Muscle layer of colon (tissue), 2 donors: ENCODE data around the gene RAD51B.

Source experiments
- H3K27ac ChIP-seq: one replicate; pipeline ENCODE4 v1.7.0; 2013; ENCODE audit warnings: low read depth, mild to moderate bottlenecking, low read length, moderate library complexity
- H3K27me3 ChIP-seq, 2 donors: one replicate each; pipeline ENCODE4 v1.7.0; 2013; ENCODE audit warnings: low read length in 2 of 2, mild to moderate bottlenecking in 2 of 2; ENCODE audit not compliant: insufficient read depth in 2 of 2, control insufficient read depth in 1 of 2
- H3K36me3 ChIP-seq: one replicate; pipeline ENCODE4 v1.7.0; 2013; ENCODE audit warnings: mild to moderate bottlenecking, low read length; ENCODE audit not compliant: insufficient read depth
- H3K4me1 ChIP-seq: one replicate; pipeline ENCODE4 v1.7.0; 2013; ENCODE audit warnings: mild to moderate bottlenecking, low read length; ENCODE audit not compliant: insufficient read depth
- H3K4me3 ChIP-seq, 2 donors: one replicate each; pipeline ENCODE4 v1.7.0; 2013; ENCODE audit warnings: low read length in 2 of 2, low read depth in 1 of 2, mild to moderate bottlenecking in 1 of 2, moderate library complexity in 1 of 2
- H3K9ac ChIP-seq: one replicate; pipeline ENCODE4 v1.7.0; 2013; ENCODE audit warnings: low read length
- H3K9me3 ChIP-seq: one replicate; pipeline ENCODE4 v1.7.0; 2013; ENCODE audit warnings: mild to moderate bottlenecking, low read length
- donor health status: abdominal sarcoma.
- donor health status: Adenocarcinoma of cecum.

Gene RAD51B

DNA sequence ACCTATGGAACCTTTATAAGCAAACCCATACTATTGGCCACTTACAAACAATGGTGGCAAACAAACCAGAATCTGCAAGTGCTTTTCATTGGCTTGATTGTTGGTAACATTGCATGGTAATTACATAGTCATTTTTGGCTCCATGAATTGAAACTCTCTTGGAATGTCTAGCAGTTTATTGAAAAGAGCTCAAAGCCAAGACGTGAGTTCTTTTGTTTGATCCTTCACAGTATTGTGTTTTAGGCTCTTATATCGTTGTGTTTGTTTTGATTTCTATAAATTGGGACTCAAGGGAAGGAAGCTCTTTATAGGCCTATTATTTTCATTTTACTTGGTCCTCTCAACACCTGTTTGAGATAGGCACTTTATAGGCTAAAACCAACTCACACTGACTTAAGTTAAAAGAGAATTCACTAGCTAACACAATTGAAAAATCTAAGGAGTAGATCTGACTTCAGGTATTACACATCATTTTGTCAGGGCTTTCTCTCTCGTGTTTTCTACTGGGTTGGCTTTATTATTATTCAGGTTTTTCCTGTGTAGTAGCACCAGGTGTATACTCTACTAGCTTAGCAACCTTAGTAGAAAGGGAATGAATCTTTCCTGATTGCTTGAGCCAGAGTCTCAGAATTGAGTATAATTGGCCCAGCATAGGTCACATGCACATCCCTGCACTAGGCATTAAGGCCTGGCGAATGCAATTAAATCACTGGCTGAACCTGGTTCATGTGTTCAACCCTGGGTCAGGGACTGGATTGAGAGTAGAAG lies 341.4 kb downstream of the RAD51B start:
- Histone ChIP-seq H3K27ac (peak overlapping the region; percentile 71), H3K27me3 (no peaks in the 10 kb centered on the region), H3K4me3 (no peak overlapping the region), H3K36me3 (no peaks in the 10 kb centered on the region), H3K9ac (no peak overlapping the region), H3K4me1 (peaks cover 78% of the 10 kb centered on the region), H3K9me3 (no peaks in the 10 kb centered on the region)

DNA sequence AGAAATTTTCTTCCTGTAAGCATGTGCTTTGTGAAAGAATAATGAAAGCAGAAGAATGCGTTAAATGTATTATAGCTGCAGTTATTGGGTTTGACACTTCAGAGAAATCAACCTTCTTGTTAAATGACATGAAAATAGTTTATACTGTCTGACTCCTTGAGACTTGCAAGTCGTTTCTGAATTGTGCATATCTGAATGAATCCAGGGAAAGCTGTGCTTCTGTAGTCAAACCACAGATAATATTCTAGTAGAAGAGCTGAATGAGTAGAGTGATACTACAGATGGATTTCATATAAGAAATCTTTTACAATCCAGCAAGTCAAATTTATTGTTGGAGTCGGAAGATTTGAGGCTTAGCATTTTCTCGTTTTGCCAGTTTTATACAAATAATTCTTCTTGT lies 343.3 kb downstream of the RAD51B start:
- Histone ChIP-seq H3K9ac (no peak overlapping the region), H3K9me3 (no peaks in the 10 kb centered on the region), H3K27ac (peak overlapping the region; percentile 7), H3K27me3 (no peaks in the 10 kb centered on the region), H3K4me3 (no peak overlapping the region), H3K36me3 (no peaks in the 10 kb centered on the region), H3K4me1 (peaks cover 78% of the 10 kb centered on the region)

DNA sequence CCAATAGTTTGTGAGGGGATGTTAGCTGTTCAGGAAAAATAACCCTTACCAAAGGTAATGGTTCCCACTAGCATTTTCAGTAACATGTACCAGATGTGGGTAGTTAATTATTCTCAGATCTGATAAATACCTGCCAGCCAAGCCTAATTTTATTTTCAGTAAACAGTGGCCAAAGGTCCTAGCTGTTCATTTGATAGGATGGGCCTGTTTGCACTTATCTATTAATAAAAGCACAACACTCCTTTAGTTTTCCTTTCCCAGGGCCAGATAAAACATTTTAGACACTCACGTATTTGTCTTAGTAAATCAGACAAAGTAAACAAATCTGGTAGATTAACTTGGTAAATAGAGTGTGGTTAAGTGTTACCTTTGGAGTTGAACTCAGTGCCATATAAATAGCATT lies 345.1 kb downstream of the RAD51B start:
- Histone ChIP-seq H3K27ac (peak overlapping the region; percentile 69), H3K9me3 (no peaks in the 10 kb centered on the region), H3K9ac (no peak overlapping the region), H3K4me3 (no peak overlapping the region), H3K4me1 (peaks cover 81% of the 10 kb centered on the region), H3K27me3 (no peaks in the 10 kb centered on the region), H3K36me3 (no peaks in the 10 kb centered on the region)

DNA sequence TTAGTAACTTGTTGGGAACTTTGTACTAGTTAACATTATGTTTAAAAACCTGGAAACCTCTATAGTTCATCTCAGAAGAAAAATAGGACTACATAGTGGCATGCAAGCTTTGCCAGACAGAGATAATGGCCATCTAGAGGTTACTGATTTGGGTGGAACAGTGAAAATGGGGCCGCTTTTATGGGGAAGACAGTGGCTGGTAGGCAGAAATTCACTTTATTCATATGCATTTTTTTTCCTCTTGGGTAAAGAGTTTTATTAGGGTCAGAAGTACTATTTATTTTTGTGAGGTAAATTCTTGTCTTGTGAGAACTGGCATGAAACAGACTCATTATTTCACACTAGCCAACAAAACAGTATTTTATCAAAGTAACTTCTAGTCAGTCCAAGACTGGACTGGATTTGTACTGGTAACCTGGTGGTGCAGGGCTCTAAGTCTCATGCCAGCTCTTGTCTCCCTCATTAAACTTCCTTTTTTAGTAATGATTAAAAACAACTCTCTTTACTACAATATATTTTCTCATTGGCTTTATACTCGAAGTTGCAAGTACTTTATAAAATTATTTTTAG lies 345.8 kb downstream of the RAD51B start:
- peaks cover 79% of the 10 kb centered on the region for H3K4me1 ChIP-seq
- no peak overlapping the region for H3K9ac ChIP-seq
- no peak overlapping the region for H3K4me3 ChIP-seq
- no peaks in the 10 kb centered on the region for H3K27me3 ChIP-seq
- H3K36me3 ChIP-seq = no peaks in the 10 kb centered on the region
- H3K27ac ChIP-seq = peak overlapping the region; percentile 69
- H3K9me3 ChIP-seq = no peaks in the 10 kb centered on the region

DNA sequence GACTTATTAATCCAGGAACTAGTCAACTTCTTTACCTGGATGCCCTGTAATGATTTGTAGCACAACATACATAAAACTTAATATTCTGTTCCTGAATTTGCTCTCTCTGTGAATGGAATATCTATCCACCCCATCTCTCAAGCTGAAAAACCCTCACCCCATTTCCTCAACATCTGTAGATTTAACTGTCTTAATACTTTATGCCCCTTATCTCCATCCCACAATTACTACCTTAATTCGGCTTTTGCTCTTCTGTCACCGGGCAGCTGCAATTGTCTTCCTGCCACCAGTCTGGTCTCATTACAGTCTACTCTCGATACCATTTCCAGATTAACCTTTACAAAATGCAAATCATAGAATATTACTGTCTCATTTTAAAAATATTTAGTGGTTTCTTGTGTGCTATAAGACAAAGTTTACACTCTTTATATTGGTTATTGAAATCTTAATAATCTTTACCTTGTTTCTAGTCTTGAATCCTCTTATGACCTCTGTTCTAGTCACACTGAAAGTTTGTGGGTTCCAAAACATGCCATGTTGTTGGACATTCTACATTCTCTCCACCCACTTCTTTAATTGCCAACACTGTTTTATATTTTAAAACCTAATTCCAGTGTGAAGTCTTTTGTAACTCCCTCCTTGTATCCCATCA lies 347.3 kb downstream of the RAD51B start:
- H3K9me3 ChIP-seq = no peaks in the 10 kb centered on the region
- H3K4me3 ChIP-seq = no peak overlapping the region
- H3K9ac ChIP-seq = no peak overlapping the region
- H3K36me3 ChIP-seq = no peaks in the 10 kb centered on the region
- peak overlapping the region; percentile 69 for H3K27ac ChIP-seq
- H3K27me3 ChIP-seq = no peaks in the 10 kb centered on the region
- peaks cover 71% of the 10 kb centered on the region for H3K4me1 ChIP-seq

DNA sequence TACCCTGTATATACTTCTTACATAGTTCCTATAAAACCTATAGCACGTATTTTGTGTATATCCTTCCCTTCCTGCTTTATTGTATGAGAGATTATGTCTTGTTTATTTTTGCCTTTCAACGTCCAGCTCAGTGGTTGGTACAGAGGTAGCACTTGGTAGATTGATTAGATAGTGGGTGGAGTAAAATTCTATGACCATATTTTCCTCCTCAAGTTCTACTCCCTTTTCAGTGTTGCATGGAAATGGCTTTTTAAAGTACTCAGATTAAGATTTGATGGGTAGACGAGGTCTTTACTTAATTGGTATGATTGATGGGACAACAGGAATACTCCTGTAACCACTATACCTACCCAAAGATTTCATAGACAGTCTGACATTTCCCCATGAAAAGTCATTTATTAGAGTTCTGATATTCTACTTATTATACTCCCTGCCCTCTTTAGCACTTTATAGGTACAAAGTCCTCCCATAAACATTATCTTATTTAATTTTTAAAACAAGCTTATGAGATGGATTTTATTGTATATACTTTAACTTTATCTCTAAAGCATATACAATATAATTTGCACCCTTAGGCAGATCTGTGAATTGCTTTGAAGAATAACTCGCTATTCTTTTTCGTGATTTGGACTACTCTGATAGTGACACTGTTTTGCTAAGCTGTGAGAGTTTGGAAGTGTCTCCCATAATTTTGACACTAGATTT lies 348.0 kb downstream of the RAD51B start:
- H3K36me3 ChIP-seq = no peaks in the 10 kb centered on the region
- H3K4me1 ChIP-seq = peaks cover 78% of the 10 kb centered on the region

DNA sequence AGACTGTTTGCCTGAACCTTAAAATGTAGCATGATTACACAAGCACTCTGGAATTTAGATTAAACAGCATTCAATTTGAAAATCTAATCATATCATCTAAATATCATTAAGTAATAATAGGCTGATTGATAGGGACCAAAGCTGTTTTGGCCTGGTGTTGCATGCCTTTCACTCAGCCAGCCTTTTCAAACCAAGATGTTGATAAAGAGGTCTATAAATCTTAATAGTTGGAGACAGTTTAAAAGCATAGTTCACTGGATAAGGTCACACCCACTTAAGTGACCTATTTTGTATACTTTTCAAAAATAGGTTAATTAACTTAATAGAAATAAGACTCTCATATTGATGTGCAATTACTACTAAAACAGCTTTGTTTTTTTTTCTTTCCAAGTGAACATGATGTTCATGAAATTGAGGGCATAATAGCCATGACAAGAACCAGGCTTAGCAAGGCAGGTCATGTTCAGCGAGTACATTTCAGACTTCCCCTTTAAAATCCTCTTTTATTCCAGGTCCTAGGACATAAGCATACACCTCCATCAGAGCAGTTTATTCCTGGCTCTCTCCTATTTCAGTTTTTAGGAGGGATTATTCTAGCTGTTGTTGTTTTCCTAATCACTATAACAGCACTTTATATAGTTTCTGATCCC lies 349.0 kb downstream of the RAD51B start:
- no peaks in the 10 kb centered on the region for H3K27me3 ChIP-seq
- no peaks in the 10 kb centered on the region for H3K36me3 ChIP-seq
- no peaks in the 10 kb centered on the region for H3K9me3 ChIP-seq
- peak overlapping the region; percentile 65 for H3K27ac ChIP-seq
- H3K4me3 ChIP-seq = no peak overlapping the region
- no peak overlapping the region for H3K9ac ChIP-seq
- H3K4me1 ChIP-seq = peaks cover 79% of the 10 kb centered on the region

More for the DNA sequence above, 348.0 kb downstream of the RAD51B start:
- no peaks in the 10 kb centered on the region for H3K9me3 ChIP-seq
- H3K27ac ChIP-seq = peak overlapping the region; percentile 69
- no peak overlapping the region for H3K4me3 ChIP-seq
- no peak overlapping the region for H3K9ac ChIP-seq
- H3K27me3 ChIP-seq = no peaks in the 10 kb centered on the region

DNA sequence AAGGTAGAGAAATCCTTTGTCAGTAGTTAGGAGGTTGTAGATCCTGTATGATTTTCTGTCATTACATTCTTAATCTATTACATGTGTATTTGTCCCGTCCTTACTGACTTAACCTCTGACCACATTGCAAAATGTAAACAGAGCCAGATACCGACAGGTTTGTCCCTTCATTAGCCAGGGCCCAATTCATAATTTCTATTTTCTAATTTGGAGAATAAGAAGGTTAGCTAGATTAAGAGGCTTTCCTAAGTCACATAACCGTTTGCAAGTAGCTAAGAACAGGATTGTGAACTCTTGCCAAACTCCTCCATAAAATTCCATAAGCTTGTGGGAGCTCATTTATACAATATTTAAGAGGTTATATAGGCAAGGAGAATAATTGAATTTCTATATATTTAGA lies 352.6 kb downstream of the RAD51B start:
- H3K4me3 ChIP-seq = no peak overlapping the region
- no peaks in the 10 kb centered on the region for H3K9me3 ChIP-seq
- H3K27ac ChIP-seq = peak overlapping the region; percentile 65
- no peak overlapping the region for H3K9ac ChIP-seq
- no peaks in the 10 kb centered on the region for H3K27me3 ChIP-seq
- H3K4me1 ChIP-seq = peaks cover 77% of the 10 kb centered on the region
- no peaks in the 10 kb centered on the region for H3K36me3 ChIP-seq

DNA sequence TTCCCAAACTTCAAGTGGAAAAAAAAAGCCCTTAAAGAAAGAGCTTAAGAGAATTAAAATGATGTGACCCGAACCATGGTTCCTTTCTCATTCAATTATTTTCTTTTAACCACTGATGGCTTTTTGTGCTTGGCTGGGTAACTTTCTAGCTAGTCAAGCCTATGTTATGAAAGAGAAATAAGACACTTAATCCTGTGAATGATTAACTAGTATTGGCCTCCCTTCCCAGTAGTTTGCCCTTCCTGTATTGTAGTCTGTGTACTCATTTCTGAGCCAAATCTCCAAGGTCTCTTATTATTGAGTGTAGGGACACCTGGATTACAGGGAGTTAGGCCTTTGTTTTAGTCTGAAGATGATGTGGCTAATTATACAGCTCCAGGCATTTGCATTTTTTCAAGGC lies 353.0 kb downstream of the RAD51B start:
- Histone ChIP-seq H3K4me1 (peaks cover 77% of the 10 kb centered on the region), H3K9ac (no peak overlapping the region), H3K27me3 (no peaks in the 10 kb centered on the region), H3K4me3 (no peak overlapping the region), H3K36me3 (no peaks in the 10 kb centered on the region), H3K27ac (peak overlapping the region; percentile 65), H3K9me3 (no peaks in the 10 kb centered on the region)

DNA sequence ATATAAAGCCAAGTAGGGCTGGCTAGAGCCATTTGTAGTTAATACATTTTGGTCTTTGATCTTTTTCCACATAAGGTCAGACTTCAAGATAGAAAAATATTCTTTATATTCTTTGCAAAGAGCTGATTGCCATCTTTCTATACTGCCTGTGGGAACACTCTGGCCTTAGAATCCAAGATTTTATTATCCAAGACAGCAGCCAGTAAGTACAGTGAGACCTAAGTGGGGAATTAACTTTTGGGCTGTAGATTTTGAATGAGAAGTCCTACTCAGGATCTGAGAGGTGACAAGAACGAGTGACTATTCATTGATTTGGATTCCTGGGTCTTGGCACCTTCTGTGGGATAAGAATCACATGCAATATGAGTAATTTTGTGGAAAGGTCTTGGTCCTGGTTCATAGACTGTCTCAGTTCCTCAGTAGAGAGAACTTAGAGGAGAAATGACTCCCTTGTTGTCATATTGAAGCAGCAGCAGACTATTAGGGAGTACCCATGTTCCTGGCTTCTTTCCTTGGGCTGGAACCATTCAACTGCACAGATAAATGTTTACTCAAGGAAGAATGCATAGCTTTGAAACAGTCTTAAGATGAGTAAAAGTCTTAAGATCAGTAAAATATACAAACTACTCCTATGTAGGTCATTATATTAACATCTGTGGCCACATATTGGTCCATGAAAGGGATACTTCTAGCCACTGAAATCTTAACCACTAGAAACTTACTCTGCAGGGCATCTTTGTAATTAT lies 353.8 kb downstream of the RAD51B start:
- Histone ChIP-seq H3K27me3 (no peaks in the 10 kb centered on the region), H3K4me1 (peaks cover 75% of the 10 kb centered on the region), H3K9ac (no peak overlapping the region), H3K4me3 (no peak overlapping the region), H3K9me3 (no peaks in the 10 kb centered on the region), H3K36me3 (no peaks in the 10 kb centered on the region), H3K27ac (peak overlapping the region; percentile 65)
